HG03139 (cell line): ENCODE data around the gene MAGI1.

Experiments
- ATAC-seq: cut with Tn5 transposase; IDR thresholded peaks from one replicate; pipeline ENCODE4 v1.9.1; 2021; ENCODE audit not compliant: unreplicated experiment

MAGI1 gene

DNA sequence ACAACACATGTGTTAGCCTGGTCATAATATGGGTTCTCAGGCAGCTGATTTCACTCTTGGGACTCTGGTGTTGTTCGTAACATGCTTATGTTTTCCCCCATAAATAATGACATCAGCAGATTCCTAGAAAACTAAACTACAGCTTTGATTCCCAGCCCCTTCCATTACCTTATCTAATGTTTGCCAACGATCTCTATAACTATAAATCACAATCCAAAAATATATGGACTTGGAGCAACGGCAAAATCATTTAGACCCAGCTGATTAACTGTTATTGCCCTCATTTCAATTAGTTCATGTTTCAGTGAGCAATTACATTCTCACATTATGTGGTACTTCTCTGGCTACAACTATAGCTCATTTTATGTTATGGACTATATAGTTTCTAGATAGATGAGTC is 531.3 kb downstream of the MAGI1 start:
- no peak for ATAC-seq

DNA sequence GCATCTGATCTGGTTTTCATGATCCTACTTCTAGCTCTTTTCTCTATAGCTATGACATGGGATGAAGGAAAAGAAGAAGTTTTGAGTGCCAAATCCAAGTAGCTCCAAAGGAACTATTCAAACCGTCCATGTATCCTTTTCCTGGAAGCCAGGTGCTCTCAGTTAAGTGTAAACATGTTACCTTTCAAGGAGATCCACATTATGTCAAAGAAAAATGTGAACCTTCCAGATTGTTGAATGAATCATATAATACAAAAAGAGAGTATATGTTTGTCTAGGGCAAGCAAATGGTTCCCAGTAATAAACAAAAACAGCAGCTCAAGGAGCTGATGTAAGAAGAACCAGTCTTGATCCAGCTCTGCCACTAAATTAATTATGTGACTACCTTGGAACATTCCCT is 534.9 kb downstream of the MAGI1 start:
- ATAC-seq, result no peak

DNA sequence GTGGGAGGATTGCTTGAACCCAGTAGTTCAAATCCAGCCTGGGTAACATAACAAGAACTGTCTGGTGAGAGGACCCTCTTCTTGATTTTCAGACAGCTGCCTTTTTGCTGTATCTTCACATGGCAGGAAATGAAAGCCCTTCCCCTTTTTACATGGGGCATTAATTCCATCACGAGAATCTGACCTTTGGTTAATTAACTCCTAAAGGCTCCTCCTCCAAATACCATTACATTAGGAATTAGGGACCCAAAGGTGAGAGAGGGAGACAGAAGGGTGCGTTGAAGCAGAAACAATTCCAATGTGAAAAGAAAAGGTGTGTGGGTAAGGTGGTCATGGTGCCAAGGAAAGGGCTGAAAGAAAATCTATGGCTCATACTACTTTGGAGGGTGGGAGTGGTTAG is 536.2 kb downstream of the MAGI1 start:
- no peak for ATAC-seq

DNA sequence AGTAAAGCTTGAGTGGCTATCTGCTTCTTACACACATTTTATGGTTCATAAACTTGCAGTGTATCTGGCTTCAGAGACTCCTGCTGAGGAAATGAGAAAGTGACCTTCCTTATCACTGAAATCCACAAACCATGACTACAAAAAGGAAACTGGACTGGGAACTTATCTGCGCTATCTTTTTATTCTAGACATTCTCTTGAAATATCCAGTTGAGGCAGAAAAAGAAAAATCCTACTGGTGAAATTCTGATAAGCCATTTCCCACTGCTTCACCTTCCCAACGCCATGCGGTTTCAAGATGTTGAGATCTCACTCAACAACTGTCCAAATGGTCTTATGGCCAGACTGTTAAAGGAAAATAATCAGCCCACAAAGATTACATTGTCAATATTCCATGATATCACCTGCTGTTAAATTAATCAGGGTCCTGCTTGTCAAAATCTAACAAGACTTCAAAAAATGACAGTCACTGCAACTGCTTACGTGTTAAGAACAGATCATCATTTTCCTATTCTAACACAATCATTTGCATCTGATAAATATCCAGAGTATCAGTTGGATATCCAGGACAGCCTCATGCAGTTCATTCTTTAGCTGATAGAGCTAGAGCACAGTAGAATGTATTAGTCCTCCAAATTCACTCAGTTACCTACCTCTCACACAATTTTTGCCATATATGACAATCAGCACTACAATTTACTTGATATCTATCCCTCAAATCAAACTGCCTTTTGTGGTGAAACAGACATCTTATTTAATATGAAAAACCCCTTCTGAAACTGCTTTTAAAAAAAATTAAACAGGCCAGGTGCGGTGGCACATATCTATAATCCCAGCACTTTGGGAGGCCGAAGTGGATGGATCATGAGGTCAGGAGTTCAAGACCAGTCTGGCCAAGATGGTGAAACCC is 538.1 kb downstream of the MAGI1 start:
- no peak for ATAC-seq

DNA sequence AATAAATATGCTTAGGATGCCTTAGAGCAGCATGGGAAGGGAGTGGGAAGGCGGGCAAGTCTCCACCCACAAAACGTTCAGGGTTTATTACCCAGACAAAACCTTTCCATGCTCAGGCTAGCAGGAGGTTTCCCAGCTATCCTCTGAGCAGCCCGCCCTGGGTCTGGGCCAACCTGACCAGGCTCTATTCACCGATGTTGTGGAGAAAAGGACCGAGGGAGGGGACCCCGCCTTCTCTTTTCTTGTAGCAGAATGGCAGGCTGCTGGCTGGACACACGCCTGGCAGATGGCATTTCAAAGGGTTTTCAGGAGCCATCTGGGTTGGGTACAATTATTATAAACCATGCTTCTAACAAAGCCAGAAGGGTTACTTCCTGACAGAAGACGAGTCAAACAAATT is 540.9 kb downstream of the MAGI1 start:
- ATAC-seq, result no peak

DNA sequence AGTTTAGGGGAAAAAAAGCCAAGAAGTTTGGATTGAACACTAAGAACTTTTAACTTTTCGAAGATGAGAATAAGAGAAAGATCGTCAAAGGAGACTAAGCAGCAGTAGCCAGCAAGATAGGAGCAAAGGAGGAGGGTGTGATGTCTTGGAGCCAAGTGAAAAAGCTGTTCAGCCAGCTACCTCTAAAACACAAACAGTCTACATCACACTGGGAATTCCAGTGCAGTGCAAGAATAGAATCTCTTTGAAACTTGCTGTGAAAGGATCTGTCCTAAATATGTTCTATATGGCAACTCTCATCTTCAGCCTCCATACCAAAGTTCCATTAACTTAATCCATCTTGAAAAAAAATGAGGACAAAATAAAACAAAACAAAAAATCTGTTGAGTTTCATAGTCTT is 541.5 kb downstream of the MAGI1 start:
- ATAC-seq, result no peak

DNA sequence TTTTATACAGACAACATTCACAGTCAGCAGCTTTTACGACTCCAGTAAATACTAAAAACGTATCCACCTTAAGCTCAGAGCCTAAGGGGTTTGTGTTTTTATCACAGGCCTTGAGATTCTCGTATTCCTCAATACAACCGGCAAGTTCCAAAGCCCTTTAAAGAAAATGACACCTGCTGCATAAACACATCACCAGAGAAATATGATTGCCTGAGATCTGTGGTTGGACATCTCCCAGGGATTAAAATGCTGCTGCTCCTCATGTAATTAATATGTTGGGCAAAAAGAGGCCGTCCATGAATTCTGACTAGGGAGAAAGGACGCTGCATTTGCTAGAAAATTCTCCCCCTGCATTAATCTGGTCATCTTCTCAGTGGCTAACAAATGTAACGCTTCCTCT is 544.8 kb downstream of the MAGI1 start:
- ATAC-seq, result no peak

DNA sequence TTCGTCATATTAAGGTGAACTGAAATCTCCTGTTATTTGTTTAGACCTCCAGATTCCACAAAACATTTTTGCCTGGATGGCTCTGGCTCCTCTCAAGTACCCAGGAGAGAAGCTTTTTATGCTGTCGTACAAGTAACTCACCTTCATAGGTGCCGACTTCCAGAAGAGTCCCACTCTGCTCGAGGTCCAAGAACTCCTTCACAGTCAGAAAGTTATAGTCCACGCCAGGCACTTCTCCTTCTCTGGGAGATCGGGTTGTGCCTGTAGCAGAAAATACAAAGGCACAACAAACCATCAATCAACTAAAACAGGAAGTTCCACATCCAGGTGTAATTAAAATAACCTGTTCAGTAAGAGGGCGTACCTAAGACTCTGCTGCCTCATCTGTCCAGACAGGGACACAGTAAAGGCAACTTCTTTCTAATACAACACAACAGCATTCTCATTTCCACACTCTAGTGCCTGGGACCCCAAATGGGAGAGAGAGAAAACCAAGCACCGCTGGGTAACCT is 545.3 kb downstream of the MAGI1 start:
- no peak for ATAC-seq

DNA sequence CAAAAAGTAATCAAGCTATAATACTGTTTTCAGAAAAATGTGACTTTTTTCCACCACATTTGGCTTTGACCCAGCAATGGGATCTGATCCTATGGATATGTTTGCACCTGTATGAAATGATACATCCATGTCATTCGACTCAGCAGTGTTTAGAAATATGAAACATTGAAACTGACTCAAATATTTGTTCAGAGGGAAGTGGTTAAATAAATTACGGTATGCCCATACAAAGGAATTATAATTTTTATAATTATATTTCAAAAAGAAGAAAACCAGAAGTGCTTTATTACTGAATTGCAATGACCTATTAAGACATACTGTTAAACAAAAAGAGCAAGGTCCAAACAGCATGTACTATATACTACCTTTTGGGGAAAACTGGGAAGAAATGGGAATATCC is 546.5 kb downstream of the MAGI1 start:
- ATAC-seq, result no peak

DNA sequence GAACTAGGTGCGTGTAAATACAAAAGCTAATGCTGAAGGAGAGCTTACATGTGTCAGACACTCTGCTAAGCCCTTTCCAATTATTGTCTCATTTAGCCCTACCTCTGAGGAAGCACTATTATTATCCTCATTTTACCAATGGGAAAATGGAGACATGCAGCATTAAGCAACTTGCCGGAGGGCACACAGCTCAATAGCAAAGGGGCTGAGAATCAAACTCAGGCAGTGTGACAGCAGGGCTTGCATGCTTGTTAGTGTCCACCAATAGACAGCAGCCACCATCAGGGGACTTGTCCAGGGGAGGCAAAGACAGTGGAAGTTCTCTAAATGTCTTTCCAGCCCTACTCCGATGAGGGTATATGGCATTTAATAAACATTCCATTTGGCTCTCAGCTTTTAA is 548.6 kb downstream of the MAGI1 start:
- no peak for ATAC-seq

DNA sequence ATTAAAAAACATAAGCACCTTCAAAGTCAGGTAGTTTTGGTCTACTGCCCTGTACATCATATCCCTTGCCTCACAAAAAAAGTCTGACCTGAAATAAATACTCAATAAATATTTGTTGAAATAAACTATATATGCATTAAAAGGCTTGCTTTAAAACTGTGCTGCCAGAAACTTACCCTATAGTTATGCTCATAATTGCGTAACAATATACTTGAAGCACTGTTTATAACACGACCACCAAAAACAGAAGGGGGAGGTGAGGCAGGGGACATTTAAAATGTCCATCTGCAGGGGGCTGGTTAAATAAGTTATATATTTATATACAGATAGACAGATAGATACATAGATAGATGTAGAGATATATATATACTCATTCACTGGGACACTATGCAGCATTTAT is 549.5 kb downstream of the MAGI1 start:
- no peak for ATAC-seq

DNA sequence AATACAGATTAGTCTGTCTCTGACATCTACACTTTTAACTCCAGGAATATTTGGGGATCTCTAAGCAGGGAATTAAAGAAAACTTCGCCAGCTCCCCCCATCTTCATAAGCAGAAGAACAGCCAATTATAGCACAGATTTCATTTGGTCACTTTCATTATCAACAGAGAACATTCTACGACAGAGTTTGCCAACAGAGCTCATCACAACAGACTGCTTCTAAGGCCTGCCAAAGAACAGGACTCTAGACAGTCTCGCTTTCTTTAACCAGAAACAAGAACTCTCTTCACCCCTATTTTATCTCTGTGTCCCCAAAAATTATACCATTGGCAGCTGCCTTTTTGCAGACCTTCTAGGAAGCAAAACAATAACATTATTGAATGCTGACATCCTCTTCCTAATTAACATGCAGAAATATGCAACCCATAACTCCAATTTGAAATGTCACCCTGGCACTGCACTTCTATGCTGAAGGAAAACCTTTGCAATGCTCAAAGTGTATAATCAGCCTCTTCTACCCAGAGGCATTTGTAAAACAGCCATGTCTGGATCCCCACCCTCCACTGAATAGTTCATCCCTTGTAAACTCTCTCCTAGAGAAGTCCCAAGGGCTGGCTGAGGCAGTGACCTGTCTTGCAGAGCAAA is 552.8 kb downstream of the MAGI1 start:
- no peak for ATAC-seq

DNA sequence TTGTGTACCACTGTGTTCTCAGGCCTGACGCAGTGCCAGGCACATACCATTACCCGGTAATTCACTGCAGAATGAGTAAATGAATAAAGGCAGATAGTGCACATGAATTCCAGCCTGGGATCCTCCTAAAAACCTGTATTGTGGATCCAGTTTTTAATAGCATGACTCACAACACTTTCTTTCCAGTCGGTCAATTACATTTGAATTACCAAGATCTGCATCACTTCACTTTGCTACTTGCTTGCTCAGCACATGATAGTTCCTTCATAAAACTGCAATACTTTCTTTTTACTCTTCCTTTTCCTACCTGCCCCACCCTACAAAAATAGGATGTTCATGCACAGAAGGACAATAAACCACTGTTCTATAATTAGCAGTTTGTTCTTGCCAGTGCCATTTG is 553.8 kb downstream of the MAGI1 start:
- no peak for ATAC-seq

DNA sequence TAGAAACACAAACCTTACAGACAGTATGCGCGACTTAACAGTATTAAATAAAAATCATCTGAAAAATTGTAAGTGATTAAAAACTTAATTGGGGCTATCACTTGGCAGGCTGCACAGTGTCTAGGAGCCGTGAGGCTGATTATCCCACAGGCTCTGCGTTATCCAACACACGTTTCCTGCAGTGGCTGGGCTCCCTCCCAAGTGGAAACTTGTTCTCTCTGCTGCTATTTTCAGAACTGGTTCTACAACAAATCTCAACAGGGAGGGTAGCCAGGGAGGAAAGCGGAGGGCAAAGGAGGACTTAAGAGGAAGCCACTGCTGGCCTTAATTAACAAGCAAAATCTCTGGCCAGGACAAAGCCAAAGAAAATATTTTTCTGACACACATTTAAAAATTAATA is 555.2 kb downstream of the MAGI1 start:
- no peak for ATAC-seq

DNA sequence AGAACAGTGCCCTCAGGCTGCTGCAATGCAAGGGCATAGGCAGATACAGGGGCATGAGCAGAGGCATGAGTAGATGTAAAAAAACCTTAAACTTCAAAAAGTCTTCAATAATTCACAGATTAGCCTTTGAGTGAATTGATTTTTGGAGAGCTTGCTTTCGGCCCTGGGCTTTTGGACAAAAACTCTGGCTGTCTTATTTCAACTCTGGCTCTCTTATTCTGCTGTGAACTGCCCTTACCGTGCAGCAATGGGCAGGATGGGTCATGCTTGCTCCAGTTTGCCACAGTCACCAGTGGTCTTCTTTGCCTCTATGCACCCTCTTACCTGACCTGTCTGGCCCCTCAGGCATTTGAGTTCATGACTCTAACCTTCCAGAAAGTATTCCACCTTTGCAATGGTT is 555.7 kb downstream of the MAGI1 start:
- ATAC-seq, result no peak

DNA sequence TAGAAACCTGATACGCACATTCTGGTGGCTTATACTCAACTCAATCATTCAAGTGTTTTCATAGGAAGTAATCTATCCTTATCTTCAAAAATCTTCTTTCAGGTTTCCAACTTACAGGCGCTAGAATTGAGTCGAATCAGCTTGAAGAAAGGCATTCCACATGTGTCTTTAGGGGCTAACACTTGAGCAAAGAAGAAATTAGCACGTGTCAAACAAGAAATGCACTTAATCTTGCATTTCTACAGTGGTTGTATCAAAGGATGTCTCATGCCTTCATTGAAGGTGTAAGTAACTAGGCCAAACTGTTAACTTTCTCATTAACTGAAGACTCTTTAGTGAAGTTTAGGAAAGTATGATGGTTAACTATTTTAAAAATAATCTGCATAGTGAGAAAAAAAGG is 557.6 kb downstream of the MAGI1 start:
- no peak for ATAC-seq

DNA sequence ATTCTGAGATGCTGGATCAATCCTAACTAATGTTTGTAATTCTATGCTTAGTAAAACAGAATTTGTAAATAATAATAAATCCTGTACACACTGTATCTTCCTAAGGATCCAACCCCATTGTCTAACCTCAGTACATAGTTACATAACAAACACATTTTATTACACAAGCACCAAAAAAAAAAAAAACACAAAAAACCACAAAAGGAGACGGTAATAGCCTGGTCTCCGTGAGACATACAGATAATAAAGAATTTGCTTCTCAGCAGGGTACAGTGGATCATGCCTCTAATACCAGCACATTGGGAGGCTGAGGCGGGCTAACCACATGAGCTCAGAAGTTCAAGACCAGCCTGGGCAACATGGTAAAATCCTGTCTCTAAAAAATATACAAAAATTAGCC is 558.7 kb downstream of the MAGI1 start:
- ATAC-seq, result no peak

DNA sequence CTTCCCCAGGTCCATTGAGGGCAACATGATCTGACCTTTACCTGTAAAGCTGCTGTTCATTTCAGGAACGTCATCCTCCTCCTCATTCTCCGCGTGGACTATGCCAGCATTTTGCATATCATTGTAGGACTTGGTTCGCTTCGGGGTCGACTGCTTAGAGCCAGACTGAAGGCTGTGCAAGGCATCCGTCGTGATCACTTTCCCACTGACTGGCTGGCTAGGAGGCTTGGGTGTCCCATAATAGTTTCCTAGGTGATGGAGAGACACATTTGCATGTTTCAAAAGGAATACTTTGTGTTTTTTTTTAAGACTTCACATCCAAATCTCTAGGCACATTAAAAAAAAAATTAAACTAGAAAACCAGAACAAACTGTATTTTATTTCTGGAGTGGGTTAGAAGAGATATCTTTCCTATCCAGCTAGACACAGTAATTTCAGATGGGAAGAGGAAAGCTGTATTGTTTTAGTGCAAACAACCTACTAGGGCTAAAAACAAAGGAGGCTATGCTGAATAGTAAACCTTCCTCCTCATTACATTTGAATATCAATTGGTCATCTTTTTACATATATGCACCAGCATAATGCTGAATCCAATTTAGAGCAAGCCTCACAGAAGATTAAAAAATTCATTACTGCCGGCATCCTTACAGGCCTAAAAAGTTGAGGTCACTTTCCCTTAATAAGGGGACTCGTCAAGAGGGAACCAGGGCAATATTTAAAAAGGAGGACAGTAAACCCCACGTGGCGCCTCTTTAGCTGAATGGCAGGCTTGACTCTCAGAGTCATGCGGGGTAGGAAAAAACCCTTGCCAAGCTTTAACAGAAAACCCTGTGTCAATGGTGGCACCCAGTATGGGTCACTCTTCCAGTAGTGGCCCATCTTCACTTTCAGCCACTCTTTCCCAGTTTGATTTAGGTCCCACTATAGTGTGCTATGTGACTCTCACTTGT is 559.9 kb downstream of the MAGI1 start:
- no peak for ATAC-seq

DNA sequence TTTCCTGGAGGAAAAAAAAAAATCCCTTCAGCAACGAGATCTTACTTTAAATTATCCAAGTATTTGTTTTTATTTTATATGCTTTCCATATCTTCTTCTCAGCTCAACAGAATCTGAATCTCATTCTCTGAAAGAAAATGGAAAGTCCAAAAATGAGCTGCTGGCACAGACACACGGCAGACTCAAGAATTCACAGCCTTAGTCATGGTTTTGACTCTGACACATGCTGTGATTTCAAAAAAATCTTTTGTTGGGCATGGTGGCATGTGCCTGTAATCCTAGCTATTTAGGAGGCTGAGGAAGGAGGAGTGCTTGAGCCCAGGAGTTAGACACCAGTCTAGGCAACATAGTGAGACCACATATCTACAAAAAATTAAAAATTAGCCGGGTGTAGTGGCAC is 565.0 kb downstream of the MAGI1 start:
- no peak for ATAC-seq

DNA sequence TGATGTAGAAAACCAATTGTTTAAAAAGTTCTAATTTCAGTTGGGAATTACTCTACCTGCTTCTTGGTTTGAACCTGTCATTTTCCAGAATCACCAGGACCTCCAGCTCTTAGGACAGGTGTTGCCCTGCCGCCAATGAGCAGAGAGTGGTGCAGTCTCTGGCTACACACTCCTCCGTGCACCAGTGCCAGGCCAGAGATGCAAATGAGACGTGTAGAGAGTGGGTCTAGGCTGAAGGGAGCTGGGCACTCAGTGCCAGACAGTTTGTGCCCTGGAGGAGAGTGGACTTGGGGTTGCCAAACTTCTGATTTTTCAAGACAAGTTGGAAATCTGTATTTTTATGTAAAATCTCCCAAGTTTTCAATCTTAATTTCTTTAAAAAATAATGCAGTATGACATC is 566.2 kb downstream of the MAGI1 start:
- ATAC-seq, result no peak

DNA sequence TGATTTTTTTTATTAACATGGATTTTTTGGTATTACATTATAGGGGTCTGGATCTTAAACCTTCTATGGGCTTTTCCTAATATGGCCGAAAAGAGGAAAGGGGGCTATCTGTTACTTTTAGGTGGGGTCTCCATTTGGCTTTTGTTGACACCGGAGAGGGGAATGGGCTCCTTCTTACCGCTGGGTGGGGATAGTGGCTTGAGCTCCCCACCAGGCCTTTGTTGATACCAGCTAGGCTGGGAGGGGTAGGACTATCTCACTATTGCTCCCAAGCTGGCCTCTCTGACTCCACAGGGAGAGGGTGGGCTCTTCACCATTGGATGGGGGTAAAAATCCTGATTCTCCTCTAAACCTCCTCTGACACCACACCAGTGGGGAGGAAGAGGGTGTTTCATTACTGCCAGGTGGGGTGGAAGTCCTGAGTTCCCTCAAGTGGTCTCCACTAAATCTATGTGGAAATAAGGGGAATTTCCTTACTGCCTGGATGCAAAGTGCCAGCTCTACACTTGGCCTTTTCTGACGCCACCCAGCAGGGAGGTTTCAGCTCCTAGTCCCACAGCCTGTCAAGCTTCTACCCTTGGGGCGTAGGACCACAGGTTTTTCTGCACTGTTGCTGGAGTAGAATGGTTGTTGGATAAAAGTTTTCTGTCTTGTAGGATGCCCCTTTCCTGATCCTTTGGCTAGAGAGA is 572.3 kb downstream of the MAGI1 start:
- no peak for ATAC-seq
